Stimulated activated naive B cell treated with anti-CD40 and anti-IgM and Interleukin-4, amounts not matched to agents 10 μg/mL and 1 μg/mL and 100 μg/mL, for 72 hours (primary cell): Measurements from ENCODE around the gene ATOH8.
"Not testable (repeated sequence)": the region's sequence is repeated elsewhere in the genome, so short reads cannot be mapped to it uniquely, and the experiment has no call there.

Experiments
- ATAC-seq, 2 donors: fragments of 150-1000 bp; cut with Tn5 transposase; replicated peaks; 2 replicates each; pipeline ENCODE4 v1.10.0; 2021; ENCODE audit warnings: moderate library complexity in 1 of 2
- DNase-seq: peaks from one replicate; pipeline ENCODE4 v3.0.0; 2021
- H3K27ac Mint-ChIP-seq: one replicate; pipeline ENCODE4 v1.8.0; 2022; ENCODE audit warnings: mild to moderate bottlenecking, mixed read lengths
- H3K27me3 Mint-ChIP-seq, 2 donors: one replicate each; pipeline ENCODE4 v1.8.0; 2022; ENCODE audit warnings: mixed read lengths in 2 of 2
- H3K36me3 Mint-ChIP-seq, 2 donors: one replicate each; pipeline ENCODE4 v1.8.0; 2022; ENCODE audit warnings: mixed read lengths in 2 of 2, mild to moderate bottlenecking in 1 of 2
- H3K4me1 Mint-ChIP-seq, 2 donors: one replicate each; pipeline ENCODE4 v1.8.0; 2022; ENCODE audit warnings: mixed read lengths in 2 of 2, mild to moderate bottlenecking in 1 of 2
- H3K4me3 Mint-ChIP-seq, 2 donors: one replicate each; pipeline ENCODE4 v1.8.0; 2022; ENCODE audit warnings: mild to moderate bottlenecking in 2 of 2, mixed read lengths in 2 of 2, moderate library complexity in 1 of 2
- H3K9me3 Mint-ChIP-seq, 2 donors: one replicate each; pipeline ENCODE4 v1.8.0; 2022; ENCODE audit warnings: mixed read lengths in 2 of 2, mild to moderate bottlenecking in 1 of 2

The ATOH8 gene

DNA sequence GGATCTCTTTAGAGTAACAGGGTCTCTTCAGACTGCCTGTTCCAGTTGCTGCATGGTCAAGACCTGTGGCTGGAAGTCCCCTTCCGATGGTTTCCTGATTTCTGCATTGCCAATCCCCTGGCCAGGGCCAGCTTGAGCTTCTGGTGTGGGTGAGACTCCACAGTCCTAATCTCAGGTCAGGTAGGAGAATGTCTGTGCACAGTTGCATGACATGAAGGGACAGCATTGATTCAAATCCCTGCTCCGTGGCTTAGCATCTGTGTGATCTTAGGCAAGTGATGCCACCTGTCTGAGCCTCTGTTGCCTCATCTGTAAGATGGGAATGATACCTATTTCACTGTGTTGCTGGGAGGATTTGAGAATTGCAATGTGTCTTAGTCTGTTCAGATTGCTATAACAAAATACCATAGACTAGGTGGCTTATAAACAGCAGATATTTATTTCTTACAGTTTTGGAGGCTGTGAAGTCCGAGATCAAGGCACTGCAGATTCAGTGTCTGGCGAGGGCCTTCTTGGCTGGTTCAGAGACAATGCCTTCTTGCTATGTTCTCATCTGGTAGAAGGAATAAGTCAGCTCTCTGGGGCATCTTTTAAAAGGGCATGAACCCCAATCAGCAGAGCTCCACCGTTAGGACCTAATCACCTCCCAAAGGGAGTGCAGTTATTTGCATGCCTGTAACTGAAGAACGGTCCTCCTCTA lies 66.2 kb downstream of the ATOH8 start:
- H3K9me3 Mint-ChIP-seq = no peaks in the 10 kb centered on the region
- H3K27me3 Mint-ChIP-seq = peaks cover 3 to 22% of the 10 kb centered on the region in 2 donors
- H3K27ac Mint-ChIP-seq = no peak overlapping the region
- no peaks in the 10 kb centered on the region for H3K36me3 Mint-ChIP-seq
- no peak for ATAC-seq
- no peak overlapping the region for H3K4me3 Mint-ChIP-seq
- no peaks in the 10 kb centered on the region for H3K4me1 Mint-ChIP-seq
- DNase-seq = no peak

DNA sequence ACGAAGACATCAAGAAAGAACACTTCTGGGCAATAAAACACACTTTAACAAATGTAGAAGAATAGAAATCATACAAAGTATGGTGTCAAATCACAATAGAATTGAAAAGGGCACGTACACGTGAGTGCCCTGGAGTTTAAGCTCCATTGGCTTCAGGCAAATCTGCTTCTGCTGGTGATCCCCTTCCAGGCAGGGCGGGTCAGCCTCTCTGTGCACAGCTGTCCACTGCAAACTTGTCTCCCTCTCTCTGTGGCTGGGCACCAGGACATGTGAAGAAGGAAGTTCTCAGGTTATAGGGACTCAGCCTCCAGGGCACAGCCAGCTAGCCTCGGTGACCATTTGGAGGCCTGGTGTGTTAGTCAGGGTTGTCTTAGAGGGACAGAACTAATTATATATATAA lies 69.0 kb downstream of the ATOH8 start:
- H3K36me3 Mint-ChIP-seq = no peaks in the 10 kb centered on the region
- H3K4me1 Mint-ChIP-seq = peaks cover 6 to 11% of the 10 kb centered on the region in 2 donors
- ATAC-seq (no peak), DNase-seq (no peak)
- H3K4me3 Mint-ChIP-seq = no peak overlapping the region
- H3K9me3 Mint-ChIP-seq = no peaks in the 10 kb centered on the region
- no peak overlapping the region for H3K27ac Mint-ChIP-seq
- peaks cover 5 to 16% of the 10 kb centered on the region in 2 donors for H3K27me3 Mint-ChIP-seq

DNA sequence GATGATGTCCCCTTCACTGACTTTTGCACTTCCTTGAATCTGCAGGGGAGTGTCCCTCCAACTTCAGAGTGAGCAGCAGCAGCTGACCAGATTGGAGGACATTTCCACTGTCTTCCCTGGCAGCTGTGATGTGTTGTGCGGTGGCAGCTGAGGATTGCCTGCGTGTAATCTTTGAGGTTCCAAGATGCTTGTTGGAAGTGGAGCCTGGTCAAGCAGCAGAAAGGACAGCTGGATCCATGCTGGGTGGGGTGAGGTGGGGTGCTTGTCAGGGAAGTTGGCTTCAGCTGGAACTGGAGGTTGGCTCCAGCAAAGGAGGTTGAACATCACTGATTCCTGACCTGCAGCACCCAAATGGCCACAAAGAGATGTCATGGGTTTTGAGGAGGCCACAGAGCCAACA lies 70.2 kb downstream of the ATOH8 start:
- no peak for ATAC-seq
- Mint-ChIP-seq H3K36me3 (no peaks in the 10 kb centered on the region), H3K4me1 (peaks cover 11 to 19% of the 10 kb centered on the region in 2 donors), H3K27me3 (peaks cover 5 to 12% of the 10 kb centered on the region in 2 donors), H3K9me3 (no peaks in the 10 kb centered on the region), H3K4me3 (no peak overlapping the region), H3K27ac (no peak overlapping the region)
- DNase-seq = no peak

- no peaks in the 10 kb centered on the region for H3K36me3 Mint-ChIP-seq
- peak overlapping the region; percentile 62 to 66 for H3K4me3 Mint-ChIP-seq
- no peaks in the 10 kb centered on the region for H3K9me3 Mint-ChIP-seq
- peaks cover 14 to 30% of the 10 kb centered on the region in 2 donors for H3K4me1 Mint-ChIP-seq
- H3K27me3 Mint-ChIP-seq = peaks cover 5 to 6% of the 10 kb centered on the region in 2 donors
- peak overlapping the region; percentile 82 for H3K27ac Mint-ChIP-seq
- peak; percentile 70 for DNase-seq
- peak; percentile 98 to 99 for ATAC-seq
Measured at GRCh38 chr2:85826990-85827878, 73.4 kb downstream of the ATOH8 start.

- Mint-ChIP-seq H3K9me3 (no peaks in the 10 kb centered on the region), H3K27me3 (peaks cover 0 to 5% of the 10 kb centered on the region in 2 donors), H3K4me1 (peaks cover 14 to 30% of the 10 kb centered on the region in 2 donors), H3K4me3 (peak overlapping the region in 1 of 2 donors; percentile 66), H3K36me3 (no peaks in the 10 kb centered on the region), H3K27ac (peak overlapping the region; percentile 82)
- no peak for DNase-seq
- ATAC-seq = no peak
Measured at GRCh38 chr2:85827879-85828569, 74.2 kb downstream of the ATOH8 start.

- ATAC-seq (no peak), DNase-seq (no peak)
Measured at GRCh38 chr2:85828725-85829124, 74.9 kb downstream of the ATOH8 start.

GRCh38 chr2:85829394-85829793 lies 75.6 kb downstream of the ATOH8 start:
- not testable (repeated sequence) for H3K4me3 Mint-ChIP-seq, DNase-seq, ATAC-seq, H3K36me3 Mint-ChIP-seq, H3K27me3 Mint-ChIP-seq, H3K27ac Mint-ChIP-seq, H3K9me3 Mint-ChIP-seq
- H3K4me1 Mint-ChIP-seq = peaks cover 14 to 30% of the 10 kb centered on the region in 2 donors

More at GRCh38 chr2:85828725-85829124, 74.9 kb downstream of the ATOH8 start:
- H3K27ac Mint-ChIP-seq = peak overlapping the region; percentile 82
- no peaks in the 10 kb centered on the region for H3K36me3 Mint-ChIP-seq
- no peak overlapping the region for H3K4me3 Mint-ChIP-seq
- H3K4me1 Mint-ChIP-seq = peaks cover 14 to 30% of the 10 kb centered on the region in 2 donors
- H3K27me3 Mint-ChIP-seq = peaks cover 0 to 5% of the 10 kb centered on the region in 2 donors
- no peaks in the 10 kb centered on the region for H3K9me3 Mint-ChIP-seq

DNA sequence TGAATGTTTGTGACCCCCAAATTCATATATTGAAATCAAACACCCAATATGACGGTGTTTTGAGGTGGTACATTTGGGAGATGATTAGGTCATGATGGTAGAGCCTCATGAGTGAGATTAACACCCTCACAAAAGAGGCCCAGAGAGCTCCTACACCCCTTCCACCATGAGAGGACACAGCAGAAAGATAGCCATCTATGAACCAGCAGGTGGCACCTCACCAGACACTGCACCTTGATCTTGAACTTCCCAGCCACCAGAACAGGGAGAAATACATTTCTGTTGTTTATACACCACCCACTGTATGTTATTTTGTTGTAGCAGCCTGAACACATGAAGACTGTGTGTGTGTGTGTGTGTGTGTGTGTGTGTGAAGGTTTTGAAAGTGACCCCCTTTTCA lies 76.9 kb downstream of the ATOH8 start:
- H3K27me3 Mint-ChIP-seq = peaks cover 0 to 5% of the 10 kb centered on the region in 2 donors
- DNase-seq = no peak
- peak; percentile 40 to 41 for ATAC-seq
- H3K4me1 Mint-ChIP-seq = peaks cover 14 to 30% of the 10 kb centered on the region in 2 donors
- no peaks in the 10 kb centered on the region for H3K36me3 Mint-ChIP-seq
- H3K9me3 Mint-ChIP-seq = peaks cover 3 to 4% of the 10 kb centered on the region in 2 donors
- H3K27ac Mint-ChIP-seq = no peak overlapping the region
- no peak overlapping the region for H3K4me3 Mint-ChIP-seq

- peak; percentile 27 to 52 for ATAC-seq
Measured at GRCh38 chr2:85831735-85832134, 77.9 kb downstream of the ATOH8 start.

GRCh38 chr2:85834466-85834865 lies 80.7 kb downstream of the ATOH8 start:
- Mint-ChIP-seq H3K36me3 (peaks cover 12 to 28% of the 10 kb centered on the region in 2 donors), H3K9me3 (peaks cover 8 to 21% of the 10 kb centered on the region in 2 donors), H3K27ac (no peak overlapping the region), H3K27me3 (no peaks in the 10 kb centered on the region), H3K4me3 (no peak overlapping the region), H3K4me1 (peaks cover 8 to 16% of the 10 kb centered on the region in 2 donors)
- DNase-seq (no peak), ATAC-seq (no peak)

More at GRCh38 chr2:85831735-85832134, 77.9 kb downstream of the ATOH8 start:
- H3K36me3 Mint-ChIP-seq = peaks cover 0 to 8% of the 10 kb centered on the region in 2 donors
- H3K4me3 Mint-ChIP-seq = no peak overlapping the region
- peak overlapping the region; percentile 56 for H3K27ac Mint-ChIP-seq
- peaks cover 14 to 29% of the 10 kb centered on the region in 2 donors for H3K4me1 Mint-ChIP-seq
- DNase-seq = no peak
- peaks cover 0 to 5% of the 10 kb centered on the region in 2 donors for H3K27me3 Mint-ChIP-seq
- H3K9me3 Mint-ChIP-seq = peaks cover 8 to 15% of the 10 kb centered on the region in 2 donors
